Activated CD4-positive, CD25-positive, alpha-beta regulatory T cell treated with anti-CD3 and anti-CD28 coated beads, Interleukin-2, amount 50 U/mL, for 16 hours (primary cell): ENCODE measurements around the gene EPHX1.
"Not testable (repeated sequence)": the region's sequence is repeated elsewhere in the genome, so short reads cannot be mapped to it uniquely, and the experiment has no call there.

Experiments used
- DNase-seq: peaks from one replicate; pipeline ENCODE4 v3.0.0-alpha.2; 2020; ENCODE audit warnings: low read depth, low spot score

Gene EPHX1

DNA sequence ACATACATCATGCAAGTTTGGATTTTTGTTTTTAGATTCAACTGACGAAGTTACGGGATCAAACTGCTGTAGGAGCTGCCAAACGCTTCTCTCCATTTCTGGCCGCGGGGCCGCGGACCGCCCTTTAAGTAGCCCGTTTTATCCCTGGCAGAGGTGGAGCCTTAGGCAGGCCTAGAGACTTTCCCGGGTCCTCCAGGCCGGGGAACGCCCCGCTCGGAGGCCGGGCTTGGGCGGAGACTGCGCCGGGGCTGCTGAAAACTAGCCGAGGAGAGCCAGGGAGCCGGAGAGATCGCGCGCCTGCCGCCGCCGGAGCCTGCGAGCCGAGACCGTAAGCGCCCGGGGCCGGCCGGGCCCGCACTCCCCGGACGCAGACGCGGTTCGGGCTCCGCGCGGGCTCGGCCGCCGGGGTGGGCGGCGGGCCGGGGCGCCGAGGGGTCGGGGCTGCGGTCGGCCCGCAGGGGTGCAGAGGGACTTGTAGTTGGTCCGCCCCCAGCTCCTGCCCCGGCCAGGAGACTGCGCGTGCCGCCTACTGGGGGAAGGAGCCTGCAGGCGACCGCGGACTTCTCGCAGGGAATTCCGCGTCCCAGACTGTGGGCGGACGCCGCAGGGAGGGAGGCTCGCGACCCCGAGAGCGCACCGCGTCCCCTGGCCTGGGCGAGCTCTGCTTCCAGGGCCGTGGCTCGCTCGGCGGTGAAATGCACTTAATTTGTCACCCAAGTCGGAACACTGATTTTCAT lies at the start of gene EPHX1:
Gene EPHX1, plus strand, starts transcription at position 283 of the 737 bp plus-strand sequence. CDS start 18,606 bp downstream, outside the sequence.
- peak; percentile 6 for DNase-seq

GRCh38 chr1:225760531-225760930 lies 49.4 kb upstream of the EPHX1 start:
- no peak for DNase-seq

- not testable (repeated sequence) for DNase-seq
These were observed 48.5 kb upstream of the EPHX1 start for GRCh38 chr1:225761395-225761794.

DNA sequence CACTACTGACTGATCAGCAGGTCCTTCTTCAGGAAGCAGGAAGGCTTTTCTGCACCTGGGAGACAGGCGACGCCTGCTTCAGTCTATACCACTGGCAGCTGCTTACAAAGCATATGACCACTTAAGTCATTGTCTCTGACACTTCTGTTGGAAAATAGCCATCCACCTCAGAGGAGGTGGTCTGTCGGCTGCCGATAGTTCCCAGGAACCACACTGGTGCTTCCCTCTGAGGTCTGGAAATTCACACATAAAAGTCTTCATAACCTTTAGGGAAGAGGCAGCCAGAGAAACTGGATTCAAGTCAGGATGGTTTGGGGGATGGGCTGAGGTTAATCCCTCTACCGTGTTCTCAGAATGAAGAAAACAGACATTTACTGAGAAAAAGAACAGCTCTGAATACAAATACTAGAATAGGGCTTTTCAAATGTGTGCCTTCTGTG lies 47.9 kb upstream of the EPHX1 start:
- DNase-seq = no peak

- DNase-seq = no peak
These were observed 47.5 kb upstream of the EPHX1 start for GRCh38 chr1:225762444-225762843.

- DNase-seq = no peak
These were observed 46.0 kb upstream of the EPHX1 start for GRCh38 chr1:225763716-225764548.

GRCh38 chr1:225765982-225766674 lies 43.8 kb upstream of the EPHX1 start:
- no peak for DNase-seq

- no peak for DNase-seq
These were observed 42.8 kb upstream of the EPHX1 start for GRCh38 chr1:225766967-225767633.

GRCh38 chr1:225767634-225768540 lies 42.0 kb upstream of the EPHX1 start:
- no peak for DNase-seq

DNA sequence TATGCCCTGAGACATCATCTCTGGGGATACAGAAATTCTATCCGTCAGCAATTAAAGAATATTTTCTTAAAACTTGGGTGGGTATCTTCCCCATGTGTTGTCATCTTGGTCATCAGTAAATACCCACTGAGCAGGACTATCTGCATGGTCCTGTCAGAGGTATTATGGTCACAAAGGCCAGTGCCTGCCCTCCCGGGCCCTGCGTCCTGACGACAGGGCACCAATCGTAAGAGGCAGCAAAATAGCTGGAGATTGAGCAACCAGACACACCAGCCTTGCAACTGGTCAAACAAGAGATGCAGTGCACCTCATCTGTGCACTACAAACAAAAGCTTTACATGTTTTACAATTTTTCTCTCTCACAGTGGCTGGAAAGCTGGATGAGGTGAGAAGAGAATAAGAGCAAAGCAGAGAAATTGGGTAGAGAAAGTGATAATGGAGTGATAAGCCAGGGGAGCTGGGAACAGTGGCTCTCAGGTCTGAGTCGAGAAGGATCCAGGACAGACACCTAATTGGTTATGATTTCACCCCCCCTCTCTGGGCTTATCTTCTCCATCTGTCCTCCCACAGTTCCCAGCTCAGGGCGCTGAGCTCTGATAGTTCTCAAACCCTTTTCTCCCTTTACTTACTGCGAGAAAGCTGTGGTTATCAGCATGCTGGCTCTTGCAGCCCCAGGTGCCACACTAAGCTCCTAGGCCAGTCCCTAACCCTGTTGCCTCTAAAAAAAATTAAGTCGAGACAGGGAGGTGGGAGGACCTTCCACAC lies 41.1 kb upstream of the EPHX1 start:
- no peak for DNase-seq

GRCh38 chr1:225769687-225770086 lies 40.2 kb upstream of the EPHX1 start:
- DNase-seq = no peak

DNA sequence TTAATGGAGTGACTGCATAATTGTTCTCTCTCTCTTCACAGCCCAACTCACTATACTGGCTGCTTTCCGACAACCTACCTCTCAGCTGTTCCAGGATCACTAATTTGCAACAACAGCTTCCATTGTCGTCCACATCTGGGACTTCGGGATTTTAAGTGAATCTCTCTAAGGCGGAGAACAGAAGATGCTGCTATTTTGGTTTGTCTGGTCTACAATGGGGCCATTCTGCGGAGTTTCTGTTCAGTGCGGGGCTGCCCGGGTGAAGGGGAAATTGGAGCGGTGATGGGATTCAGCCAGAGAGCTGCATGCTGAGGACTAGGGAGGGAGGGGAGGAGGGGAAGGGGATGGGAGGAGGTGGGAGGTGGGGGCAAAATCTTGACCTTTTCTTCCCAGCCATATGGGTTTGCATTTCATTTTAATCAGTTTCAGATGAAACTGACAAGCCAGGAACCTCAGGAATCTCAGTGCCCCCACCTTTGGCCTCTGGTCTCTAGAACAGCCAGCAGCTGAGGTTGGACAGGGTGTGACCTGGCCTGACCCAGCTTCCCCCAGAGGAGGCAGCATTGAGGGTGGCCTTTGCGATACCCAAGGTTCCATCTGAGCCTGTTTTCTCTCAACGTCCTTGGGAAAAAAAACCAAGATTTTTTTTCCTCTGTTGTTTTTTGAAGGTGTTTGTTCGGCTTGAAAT lies 39.2 kb upstream of the EPHX1 start:
- no peak for DNase-seq

- no peak for DNase-seq
These were observed 38.1 kb upstream of the EPHX1 start for GRCh38 chr1:225771661-225772322.

GRCh38 chr1:225772323-225772768 lies 37.6 kb upstream of the EPHX1 start:
- no peak for DNase-seq

DNA sequence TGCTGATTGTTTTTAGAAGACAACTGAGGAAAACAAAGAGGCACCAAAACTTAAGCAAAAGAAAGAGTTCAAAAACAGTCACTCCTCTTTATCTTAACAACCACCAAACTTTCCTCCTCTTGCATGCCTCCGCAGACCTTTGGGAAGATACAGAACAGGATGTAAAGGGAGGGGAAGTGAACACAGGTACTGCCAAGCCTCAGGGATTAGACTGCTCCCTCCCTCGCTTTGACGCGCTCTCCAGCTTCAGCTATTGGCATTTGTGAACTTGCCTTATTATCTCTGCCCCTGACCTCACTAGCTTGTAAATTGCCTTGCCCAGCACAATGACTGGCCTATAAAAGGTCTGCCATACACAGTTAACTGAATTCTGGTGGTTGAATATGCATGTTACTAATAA lies 37.1 kb upstream of the EPHX1 start:
- DNase-seq = no peak

DNA sequence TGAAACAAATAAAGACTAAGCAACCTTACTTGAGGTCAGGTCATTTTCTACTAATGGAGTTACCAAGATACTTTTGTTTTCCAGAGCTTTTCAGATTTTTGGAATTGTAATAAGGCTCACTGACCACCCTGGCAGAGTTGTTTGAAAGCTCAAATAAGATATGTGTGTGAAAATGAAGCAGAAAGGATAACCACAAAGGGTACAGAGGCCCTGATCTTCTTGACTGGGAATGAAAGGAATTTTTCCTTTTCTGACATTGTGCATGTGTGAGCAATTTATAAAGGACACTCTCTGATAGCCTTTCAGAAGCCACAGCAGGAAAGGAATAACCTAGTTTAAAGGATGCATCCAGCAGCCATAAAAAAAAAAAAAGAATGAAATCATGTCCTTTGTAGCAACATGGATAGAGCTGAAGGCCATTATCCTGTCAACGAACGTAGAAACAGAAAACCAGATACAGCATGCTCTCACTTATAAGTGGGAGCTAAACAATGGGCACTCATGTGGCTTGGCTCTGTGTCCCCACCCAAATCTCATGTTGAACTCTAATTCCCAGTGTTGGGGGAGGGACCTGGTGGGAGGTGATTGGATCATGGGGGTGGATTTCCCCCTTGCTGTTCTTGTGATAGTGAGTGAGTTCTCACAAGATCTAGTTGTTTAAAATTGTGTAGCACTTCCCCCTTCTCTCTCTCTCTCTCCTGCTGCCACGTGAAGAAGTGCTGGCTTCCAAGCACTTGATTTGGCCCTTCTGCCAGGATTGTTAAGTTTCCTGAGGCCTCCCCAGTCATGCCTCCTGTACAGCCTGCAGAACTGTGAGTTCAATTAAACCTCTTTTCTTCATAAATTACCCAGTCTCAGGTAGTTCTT lies 35.4 kb upstream of the EPHX1 start:
- no peak for DNase-seq

DNA sequence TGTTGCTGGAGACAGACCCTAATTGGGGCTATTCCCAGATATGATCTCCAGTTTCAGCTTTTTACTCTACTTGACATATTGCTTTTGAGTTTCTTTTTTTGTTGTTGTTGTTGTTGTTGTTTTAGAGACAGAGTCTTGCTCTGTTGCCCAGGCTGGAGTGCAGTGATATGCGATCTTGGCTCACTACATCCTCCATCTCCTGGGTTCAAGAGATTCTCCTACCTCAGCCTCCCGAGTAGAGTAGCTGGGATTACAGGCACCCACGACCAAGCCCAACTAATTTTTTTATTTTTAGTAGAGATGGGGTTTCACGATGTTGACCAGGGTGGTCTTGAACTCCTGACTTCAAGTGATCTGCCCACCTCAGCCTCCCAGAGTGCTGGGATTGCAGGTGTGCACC lies 33.6 kb upstream of the EPHX1 start:
- DNase-seq = no peak
